ENCODE data around the gene PPARA.
"Not testable (repeated sequence)": the region's sequence is repeated elsewhere in the genome, so short reads cannot be mapped to it uniquely, and the experiment has no call there.

- TF ChIP-seq, protein P1, sequence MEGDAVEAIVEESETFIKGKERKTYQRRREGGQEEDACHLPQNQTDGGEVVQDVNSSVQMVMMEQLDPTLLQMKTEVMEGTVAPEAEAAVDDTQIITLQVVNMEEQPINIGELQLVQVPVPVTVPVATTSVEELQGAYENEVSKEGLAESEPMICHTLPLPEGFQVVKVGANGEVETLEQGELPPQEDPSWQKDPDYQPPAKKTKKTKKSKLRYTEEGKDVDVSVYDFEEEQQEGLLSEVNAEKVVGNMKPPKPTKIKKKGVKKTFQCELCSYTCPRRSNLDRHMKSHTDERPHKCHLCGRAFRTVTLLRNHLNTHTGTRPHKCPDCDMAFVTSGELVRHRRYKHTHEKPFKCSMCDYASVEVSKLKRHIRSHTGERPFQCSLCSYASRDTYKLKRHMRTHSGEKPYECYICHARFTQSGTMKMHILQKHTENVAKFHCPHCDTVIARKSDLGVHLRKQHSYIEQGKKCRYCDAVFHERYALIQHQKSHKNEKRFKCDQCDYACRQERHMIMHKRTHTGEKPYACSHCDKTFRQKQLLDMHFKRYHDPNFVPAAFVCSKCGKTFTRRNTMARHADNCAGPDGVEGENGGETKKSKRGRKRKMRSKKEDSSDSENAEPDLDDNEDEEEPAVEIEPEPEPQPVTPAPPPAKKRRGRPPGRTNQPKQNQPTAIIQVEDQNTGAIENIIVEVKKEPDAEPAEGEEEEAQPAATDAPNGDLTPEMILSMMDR (IDR thresholded peaks at IDR 0.05), result not testable (repeated sequence)
- not testable (repeated sequence) for TF ChIP-seq POLR2A, EP300, POLR2AphosphoS5 (IDR thresholded peaks at IDR 0.05)
These were observed 18.0 kb upstream of the PPARA start for GRCh38 chr22:46132193-46132829.
